HG03378 (cell line): Measurements from ENCODE around the gene FHAD1.

Experiments
- ATAC-seq: cut with Tn5 transposase; IDR thresholded peaks from one replicate; pipeline ENCODE4 v1.9.1; 2021; ENCODE audit warnings: mild to moderate bottlenecking, moderate library complexity; ENCODE audit not compliant: unreplicated experiment

FHAD1 gene

DNA sequence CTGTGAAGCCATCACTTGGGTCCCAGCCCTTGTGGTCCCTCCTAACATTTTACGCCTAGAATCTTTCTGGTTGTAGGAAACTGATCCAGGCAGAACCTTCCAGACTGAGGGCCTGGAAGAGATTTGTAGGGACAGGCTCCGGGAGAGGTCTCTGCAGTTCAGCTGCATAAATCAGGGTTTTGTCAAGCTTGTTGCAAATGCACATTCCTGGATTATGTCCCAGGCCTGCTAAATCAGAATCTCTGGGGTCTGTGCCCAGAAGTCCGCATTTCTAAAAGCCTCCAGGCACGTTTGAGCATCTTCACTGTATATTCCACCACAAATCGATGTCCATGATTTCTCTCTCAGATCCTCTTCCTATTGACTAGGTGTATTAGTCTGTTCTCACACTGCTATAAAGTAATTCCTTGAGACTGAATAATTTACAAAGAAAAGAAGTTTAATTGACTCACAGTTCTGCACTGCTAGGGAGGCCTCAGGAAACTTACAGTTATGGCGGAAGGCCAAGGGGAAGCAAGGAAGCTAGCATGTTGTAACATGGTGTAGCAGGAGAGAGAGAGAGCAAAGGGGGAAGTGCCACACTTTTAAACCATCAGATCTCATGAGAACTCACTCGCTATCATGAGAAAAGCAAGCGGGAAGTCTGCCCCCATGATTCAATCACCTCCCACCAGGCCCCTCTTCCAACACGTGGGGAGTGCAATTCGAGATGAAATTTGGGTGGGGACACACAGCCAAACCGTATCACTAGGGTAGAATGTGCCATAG lies 1.2 kb upstream of the FHAD1 start:
- no peak for ATAC-seq

DNA sequence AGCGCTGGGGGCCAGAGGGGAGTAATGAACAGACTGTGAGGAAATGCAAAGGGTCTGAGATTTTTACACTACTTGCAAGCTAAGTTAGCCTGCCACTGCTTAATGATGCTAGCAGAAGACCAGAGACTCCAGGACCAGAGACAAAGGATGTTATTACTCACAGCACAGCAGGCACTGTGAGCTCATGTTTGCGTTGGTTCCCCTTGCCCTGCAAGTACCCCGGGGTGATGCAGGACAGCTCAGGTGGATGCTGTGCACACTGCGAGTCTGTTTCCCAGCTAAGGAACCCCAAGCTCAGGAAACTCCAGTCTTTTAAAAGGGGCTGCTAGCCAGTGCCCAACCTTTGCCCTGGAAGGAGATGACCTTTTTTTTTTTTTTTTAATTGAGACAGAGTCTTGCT lies 1.2 kb downstream of the FHAD1 start:
- ATAC-seq, result no peak

DNA sequence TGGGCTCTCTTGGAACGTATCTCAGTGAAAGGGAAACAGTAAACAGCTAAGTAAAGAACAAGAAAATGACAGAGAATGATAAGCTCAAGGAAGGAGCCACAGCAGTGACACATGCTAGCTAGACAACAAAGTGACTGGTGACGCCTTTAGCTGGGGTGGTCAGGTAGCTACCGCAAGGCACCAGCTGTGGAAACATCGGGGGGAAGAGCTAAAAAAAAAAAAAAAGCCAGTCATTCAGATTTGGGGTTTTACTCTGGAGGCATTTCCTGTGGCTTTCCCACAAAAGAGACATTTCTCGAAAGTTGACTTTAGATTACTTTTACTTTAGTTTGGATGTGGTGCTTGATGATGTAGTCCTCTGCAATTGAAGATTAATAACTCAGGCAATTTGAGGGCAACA lies 2.1 kb downstream of the FHAD1 start:
- no peak for ATAC-seq

DNA sequence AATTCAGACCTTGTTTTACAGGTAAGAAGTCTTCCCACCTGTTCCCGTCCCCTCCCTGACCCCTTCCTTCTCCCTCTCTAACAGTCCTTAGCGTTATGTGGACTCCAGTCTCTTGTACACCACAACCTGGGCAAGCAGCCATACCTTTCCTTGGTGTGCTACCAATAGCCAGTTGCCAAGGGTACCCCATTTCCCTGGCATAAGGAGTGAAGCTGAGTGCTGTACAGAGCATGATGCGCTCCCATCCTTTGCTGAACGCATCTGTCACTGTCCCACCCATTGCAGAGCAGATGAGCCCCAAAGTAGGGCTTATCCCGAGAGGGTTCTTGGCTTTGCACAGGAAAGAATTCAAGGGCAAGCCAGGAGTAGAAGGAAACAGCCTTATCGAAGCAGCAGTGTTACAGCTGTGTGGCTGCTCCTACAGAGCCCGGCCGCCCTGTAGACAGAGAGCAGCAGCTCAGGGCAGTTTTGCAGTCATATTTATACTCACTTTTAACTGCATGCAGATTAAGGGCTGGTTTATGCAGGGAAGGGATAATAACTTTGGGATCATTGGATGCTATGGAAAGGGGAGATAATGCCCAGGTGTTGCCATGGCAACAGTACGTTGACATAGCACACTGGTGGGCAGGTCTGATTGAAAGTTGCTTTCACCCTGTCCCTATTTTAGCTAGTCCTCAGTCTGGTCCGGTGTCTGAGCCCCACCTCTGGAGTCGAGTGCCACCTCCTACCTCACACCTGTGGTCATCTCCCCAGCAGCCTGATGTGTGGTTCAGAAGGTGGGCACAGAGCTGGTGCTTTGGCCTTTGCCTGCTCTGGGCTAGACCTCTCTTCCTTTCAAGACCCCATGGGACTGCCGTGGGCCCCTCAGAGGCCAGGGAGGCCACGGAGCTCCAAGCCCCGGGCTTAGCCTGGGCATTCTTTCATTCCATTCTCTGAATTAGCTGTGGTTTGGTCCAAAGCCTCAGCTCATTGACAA lies 5.1 kb downstream of the FHAD1 start:
- ATAC-seq, result no peak

DNA sequence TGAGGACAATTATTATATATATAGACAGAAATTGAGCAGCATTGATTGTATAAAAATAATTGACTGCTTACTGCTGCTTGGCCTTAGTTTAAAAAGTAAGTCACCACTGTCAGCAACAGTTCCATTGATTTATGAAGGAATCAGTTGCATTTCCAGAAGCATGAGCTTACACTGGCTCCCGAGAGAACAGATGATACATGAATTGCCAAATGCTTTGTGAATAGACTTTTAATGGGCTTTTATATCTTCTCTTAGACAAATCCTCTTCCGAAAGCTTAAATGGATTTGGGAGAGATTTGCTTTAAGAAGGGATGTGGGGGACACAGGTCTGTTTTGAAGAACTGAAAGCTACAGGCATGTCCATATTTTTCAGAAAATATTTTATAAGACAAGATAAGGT lies 7.5 kb downstream of the FHAD1 start:
- no peak for ATAC-seq

DNA sequence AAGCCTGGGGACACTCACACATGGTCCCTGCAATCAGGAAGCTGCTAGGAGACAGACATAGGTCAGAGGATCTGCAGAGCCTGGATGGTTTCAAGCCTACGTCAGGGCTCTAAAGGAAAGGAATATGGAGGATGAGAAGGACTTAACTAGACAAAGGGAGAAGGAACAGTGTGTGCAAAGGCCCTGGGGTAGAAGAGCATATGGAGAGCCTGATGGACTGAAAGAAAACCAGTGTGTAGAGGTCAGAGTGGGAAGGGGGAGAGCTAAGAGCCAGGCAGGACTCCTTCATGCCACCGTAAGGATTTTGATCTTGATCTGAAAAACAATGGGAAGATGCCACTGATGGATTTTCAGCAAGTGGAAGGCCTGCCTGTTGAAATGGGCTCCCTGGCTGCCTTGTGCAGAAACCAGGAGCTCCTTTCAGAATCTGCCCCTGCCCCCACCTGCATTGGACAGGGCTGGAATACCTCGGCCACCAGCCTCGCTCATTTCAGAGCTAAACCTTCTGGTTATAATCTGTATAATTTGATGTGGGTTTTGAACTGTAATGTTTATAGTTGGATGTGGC lies 8.6 kb downstream of the FHAD1 start:
- no peak for ATAC-seq

DNA sequence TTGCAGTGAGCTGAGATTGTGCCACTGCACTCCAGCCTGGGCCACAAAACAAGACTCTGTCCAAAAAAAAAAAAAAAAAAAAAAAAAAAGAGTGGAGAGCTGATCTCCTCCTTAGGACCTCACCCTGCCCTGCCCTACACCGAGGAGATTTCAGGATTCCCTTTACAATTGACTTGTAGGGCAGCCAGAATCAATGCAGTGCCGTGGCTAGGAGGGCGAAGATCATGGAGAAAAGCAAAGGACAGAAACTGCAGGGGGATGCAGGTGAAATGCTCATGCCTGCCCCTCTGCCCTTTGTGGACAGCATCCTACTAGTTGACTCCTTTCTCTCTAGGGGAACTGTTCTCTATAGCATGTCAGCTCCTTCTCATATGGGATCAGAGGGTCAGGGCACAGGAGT lies 9.6 kb downstream of the FHAD1 start:
- no peak for ATAC-seq

DNA sequence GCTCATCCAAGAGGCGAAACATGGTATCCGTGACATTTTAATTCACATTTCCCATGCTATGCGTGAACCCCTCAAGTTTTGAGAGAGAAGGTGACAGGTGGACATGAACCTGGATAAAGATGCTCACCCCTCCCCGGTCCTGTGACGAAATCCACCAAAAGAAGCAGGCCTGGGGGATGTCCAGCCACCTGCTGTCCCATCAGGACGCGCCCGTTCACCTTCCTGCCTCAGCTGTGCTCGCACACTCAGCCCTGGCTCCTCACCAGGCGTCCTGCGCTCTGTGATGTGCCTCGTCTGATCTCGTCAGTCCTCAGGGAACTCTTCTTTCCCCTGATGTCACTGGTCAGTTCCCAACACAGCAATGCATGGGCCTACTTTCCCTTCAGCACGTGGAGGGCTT lies 10.3 kb downstream of the FHAD1 start:
- no peak for ATAC-seq

DNA sequence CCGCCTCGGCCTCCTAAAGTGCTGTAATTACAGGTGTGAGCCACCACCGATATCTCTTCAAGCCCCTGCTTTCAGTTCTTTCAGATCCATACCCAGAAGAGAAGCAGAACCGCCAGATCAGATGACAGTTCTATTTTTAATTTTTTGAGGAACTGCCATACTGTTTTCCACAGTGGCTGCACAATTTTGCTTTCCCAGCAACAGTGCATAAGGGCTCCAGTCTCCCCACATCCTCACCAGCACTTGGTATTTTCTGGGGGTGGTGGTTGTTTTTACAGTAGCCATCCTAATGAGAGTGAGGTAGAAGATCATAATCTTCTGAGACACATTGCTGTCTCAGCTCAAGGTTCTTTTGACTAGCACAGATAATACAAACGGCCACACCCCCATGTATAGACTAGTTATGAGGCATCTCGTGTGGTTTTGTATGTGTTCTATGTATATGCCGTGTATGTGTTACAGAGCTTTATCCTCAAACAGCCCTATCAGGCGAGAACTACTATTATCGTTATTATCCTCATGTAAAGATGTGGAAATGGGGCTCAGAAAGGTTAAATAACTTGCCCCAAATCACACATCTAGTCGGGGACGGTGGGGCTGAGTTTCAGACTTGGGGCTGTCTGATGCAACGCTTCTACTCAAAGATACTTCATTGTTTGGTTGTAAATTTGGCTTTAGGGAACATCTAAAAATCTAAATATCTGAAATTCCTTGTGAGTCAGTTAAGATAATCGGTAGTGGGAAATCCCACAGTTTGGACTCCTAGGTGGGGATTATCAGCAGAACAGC lies 12.0 kb downstream of the FHAD1 start:
- ATAC-seq, result no peak

DNA sequence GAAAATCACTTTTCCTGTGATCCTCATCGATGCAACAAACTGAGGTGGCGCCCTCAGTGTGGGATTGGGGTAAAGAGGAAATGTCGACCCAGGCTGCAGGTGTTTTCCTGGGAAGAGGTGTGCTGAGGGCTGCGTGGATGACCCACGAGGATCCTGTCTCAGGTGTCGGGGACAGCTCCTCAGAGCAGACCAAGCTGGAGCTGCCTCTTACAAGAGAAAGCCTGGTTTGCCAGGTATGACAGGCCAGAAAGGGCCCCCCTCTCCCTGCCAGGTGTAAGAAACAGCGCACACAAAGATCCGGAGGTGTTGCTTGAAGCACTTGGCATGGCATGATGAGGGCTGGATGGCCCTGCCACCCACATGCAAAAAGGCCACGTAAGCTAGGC lies 12.6 kb downstream of the FHAD1 start:
- no peak for ATAC-seq

DNA sequence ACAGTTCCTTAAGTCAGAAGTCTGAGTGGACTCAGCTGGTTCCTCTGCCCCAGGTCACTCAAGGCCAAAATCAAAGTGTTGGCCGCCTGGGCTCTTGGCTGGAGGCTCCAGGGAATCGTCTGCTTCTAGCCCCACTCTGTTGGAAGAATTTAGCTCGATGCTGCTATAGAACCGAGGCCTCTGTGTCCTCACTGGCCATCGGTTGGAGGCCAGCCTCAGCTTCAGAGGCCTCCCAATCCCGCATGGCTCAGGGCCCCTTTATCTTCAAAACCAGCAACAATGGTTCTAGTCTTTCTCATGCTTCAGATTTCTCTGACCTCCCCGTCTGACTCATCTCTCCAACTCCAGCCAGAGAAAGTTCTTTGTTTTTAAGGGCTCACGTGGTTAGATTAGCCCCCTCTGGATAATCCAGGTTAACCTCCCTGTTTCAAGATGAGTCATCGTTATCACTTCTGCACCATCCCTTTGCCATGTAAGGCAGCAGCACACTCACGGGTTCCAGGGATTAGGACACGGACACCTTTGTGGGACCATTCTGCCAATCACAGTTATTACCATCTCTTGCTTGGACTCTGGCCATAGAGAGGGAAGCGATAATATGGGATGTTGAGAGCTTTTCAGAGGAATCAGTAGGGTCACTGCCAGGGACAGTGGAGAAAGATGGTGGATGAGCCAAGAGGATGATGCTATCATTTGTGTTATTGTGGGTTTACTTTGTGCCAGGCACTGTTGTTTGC lies 13.6 kb downstream of the FHAD1 start:
- ATAC-seq, result no peak

DNA sequence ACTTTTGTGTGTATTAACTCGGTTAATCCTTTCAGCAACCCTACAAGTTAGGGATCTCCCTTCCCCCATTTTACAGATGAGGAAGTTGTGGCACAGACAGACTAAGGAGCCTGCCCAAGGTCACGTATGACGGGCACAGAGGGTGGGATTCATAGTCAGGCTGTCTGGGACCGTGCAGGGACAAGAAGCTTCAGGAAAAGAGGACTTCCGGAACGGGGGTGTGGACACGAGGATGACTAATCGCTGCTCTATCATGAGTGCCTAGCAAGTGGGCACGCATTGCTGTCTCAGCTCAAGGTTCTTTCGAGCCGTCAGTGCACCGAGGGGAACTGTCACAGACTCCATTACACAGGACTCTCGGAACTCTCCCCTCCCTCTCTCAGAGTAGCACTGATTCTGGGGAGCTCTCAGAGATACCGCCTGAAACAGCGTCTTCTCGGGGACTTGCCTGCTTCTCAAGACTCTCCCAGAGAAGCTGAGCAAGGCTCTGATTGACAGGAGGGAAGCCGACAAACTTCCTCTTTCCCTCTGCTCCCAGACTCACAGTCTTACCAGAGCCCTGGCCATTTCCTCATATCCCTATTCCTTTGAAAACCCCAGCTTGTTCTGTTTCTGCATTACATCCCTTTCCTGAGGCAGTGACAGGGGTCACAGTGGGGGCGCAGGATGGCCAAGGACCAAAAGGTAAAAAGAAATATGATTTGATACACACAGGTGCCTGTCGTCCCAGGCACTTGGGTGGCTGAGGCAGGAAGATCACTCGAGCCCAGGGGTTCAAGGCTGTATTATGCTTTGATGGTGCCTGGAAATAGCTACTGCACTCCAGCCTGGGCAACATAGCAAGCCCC lies 14.4 kb downstream of the FHAD1 start:
- no peak for ATAC-seq

DNA sequence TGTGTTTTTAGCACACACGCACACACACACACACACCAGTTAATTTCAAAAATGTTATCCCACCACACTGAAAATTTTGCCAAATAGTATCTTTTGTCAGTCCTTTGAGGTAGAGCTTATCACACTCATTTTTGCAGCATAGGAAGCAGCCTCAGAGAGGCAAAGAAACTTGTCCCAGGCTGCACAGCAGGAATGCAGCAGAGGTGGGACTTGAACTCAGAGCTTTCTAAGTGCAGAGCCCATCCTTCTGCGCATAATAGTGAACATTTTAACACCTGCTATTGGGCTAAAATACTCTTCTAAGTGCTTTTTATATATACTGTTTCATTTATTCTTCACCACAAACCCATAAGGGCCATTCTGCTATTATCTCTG lies 15.0 kb downstream of the FHAD1 start:
- no peak for ATAC-seq

DNA sequence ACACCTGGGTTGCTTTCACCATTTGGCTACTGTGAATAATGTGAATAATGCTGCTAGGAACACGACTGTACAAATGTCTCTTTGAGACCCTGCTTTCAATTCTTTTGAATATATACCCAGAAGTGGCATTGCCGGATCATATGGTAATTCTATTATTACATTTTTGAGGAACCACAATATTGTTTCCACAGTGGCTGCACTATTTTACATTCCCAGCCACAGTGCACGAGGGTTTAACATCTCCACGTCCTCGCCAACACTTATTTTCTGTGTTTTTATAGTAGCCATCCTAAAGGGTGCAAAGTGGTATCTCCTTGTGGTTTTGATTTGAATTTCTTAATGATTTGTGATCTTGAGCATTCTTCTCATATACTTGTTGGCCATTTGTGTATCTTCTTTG lies 15.7 kb downstream of the FHAD1 start:
- ATAC-seq, result no peak

DNA sequence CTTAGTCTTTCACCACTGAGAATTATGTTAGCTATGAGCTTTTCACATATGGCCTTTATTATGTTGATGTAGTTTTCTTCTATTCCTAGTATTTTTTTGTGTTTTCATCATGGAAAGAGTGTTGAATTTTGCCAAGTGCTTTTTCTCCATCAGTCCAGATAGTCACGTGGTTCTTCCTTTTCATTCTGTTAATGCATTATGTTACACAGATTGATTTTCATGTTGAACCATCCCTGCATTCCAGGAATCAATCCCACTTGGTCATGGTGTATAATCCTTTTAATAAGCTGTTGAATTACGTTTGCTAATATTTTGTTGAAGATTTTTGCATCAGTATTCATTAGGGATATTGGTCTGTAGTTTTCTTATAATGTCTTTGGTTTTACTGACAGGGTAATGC lies 17.7 kb downstream of the FHAD1 start:
- ATAC-seq, result no peak

DNA sequence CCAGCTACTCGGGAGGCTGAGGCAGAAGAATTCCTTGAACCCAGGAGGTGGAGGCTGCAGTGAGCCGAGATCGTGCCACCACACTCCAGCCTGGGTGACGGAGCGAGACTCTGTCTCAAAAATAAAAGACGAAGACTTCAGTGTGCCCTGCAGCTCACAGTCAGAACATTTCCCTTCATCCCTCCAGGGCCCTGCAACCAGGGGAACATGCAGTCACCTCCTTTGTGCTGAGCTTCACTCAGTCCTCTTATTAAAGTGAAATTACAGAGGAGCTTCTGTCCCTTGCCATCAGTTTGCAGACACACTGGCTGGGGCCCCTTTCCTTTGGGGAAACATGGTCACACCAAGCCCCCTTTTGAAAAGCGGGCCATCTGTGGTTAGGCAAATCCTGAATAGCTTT lies 24.2 kb downstream of the FHAD1 start:
- ATAC-seq, result no peak

DNA sequence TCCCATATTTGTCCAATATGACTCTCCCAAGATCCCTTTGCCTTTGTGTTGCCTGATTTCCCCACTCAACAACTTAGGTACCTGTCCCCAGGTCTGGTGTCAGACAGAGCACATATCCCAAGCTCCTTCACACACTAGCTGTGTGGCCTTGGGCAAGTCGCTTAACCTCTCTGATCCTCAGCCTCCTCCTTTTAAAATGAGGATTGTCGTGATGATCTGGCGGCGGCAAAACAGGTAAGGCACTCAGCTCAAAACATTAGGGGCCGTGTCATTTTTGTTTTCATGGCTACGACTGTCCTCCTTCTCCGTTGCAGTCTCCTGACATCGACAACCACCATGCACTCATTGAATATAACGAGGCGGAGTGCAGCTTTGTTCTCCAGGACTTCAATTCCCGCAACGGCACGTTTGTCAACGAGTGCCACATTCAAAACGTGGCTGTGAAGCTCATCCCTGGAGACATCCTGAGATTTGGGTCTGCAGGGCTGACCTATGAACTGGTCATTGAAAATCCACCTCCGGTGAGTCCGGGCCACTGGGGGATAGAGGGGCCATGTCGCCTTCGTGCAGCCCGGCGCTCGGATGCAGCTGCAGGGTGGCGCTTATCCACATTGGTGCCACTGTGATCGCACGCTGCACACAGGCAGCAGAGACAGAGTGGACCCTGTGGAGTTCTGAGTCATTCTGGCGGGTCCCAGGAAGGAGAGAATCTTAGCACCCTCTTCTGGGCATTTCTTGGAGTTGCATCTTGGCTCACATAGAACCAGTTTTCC lies 25.2 kb downstream of the FHAD1 start:
- ATAC-seq, result no peak

DNA sequence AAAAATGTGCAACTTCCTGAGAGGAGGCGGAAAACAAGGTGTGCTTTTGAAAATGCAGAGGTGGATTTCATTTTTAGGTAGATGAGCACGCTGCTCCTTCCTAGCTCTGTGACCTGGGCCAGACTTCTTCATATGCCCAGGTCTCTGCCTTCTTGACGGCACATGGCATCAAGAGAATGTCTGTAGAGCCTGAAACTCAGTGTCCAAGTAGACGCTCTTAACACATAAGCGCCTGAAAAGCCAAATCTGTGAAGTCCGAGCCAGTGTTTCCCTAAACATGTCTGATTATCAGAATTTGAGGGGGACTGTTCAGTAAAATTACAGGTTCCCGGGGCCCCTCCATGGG lies 25.7 kb downstream of the FHAD1 start:
- no peak for ATAC-seq

DNA sequence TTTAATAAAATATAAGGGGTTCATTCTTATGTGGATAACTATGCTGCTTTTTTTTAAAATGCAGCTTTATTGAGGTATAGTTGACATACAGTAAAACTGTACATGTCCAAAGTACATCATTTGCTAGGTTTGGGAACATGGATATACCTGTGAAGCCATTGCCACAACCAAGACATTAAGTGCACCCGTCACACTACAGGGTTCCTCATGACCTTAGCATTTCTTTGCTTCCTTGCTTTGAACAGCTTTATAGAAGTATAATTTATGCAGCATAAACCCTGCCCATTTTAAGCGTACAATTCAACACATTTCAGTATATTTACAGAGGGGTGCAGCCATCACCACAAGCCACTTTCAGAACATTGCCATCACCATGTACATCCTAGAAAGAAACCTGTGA lies 26.3 kb downstream of the FHAD1 start:
- ATAC-seq, result no peak
